K562 (cell line): ENCODE measurements around the gene NRF1. TPM values are rescaled to one million over a fixed set of nuclear protein-coding genes. Genes with fewer than 3 reads are reported as not detected.

ENCODE experiments used
- MYNN ChIP-seq, 2 experiments: sonication (generic); formaldehyde crosslinking in 1 of 2; IDR thresholded peaks; 2 replicates each; pipeline versions ENCODE4 v1.5.0 to v1.6.1; 2016 to 2020; ENCODE audit warnings: antibody characterized with exemption in 1 of 2, missing genetic modification reagents in 1 of 2
- PTBP1 ChIP-seq: fragments of 200-400 bp; formaldehyde crosslinking; IDR thresholded peaks from 2 replicates; pipeline ENCODE4 v1.6.1; 2017; ENCODE audit warnings: low read depth, low read length
- ZNF75A ChIP-seq: fragments of 450-650 bp; formaldehyde crosslinking; IDR thresholded peaks from 2 replicates; pipeline ENCODE4 v1.4.0; 2020; ENCODE audit warnings: mild to moderate bottlenecking
- polyA plus RNA-seq, 8 experiments: library from polyadenylated mRNA; depleted of rRNA in 4 of 8; stranded (reverse) in 5 of 8; unstranded in 3 of 8; fragments of >200 nt; fragmentation: Nextera tagmentation in 2 of 8; fragmentation: Illumina TruSeq in 1 of 8; extraction: Ambion mirVana in 2 of 8; extraction: Trizol in 1 of 8; gene quantifications; 2 replicates each; pipeline versions ENCODE4 v1.2.1 to v1.2.3, GENCODE V29; 2011 to 2014; ENCODE audit warnings: inconsistent platforms in 1 of 8, missing spikeins in 1 of 8
- total RNA-seq, 7 experiments: library from RNA; depleted of rRNA in 6 of 7; stranded (reverse); fragments of >200 nt in 6 of 7; fragmentation: Illumina TruSeq in 2 of 7; extraction: Trizol in 2 of 7; gene quantifications; 2 replicates each; pipeline versions ENCODE4 v1.2.1 to v1.2.3, GENCODE V29; 2011 to 2021; ENCODE audit warnings: low replicate concordance in 1 of 7
- TF ChIP-seq, protein P1 (sequence below): fragments of 450-650 bp; IDR thresholded peaks from 2 replicates; pipeline ENCODE4 v1.6.1; 2017; ENCODE audit warnings: antibody characterized with exemption, mild to moderate bottlenecking
- TF ChIP-seq, protein P2 (sequence below): sonication (generic); formaldehyde crosslinking; IDR thresholded peaks from 2 replicates; pipeline ENCODE4 v1.8.0; 2023; ENCODE audit warnings: mild to moderate bottlenecking, missing genetic modification reagents
- TF ChIP-seq, protein P3 (sequence below): fragments of 250-450 bp; sonication (Bioruptor Pico); IDR thresholded peaks from 2 replicates; pipeline ENCODE4 v1.4.0; 2020; ENCODE audit warnings: mild to moderate bottlenecking, moderate library complexity
- TF ChIP-seq, protein P4 (sequence below): fragments of 250-450 bp; sonication (Bioruptor Pico); IDR thresholded peaks from 2 replicates; pipeline ENCODE4 v1.5.0; 2020; ENCODE audit warnings: mild to moderate bottlenecking, borderline replicate concordance
- TF ChIP-seq, protein P5 (sequence below): sonication (generic); formaldehyde crosslinking; IDR thresholded peaks from 2 replicates; pipeline ENCODE4 v1.8.1; 2022; ENCODE audit warnings: missing genetic modification reagents

Gene NRF1
- total and polyA plus RNA-seq, 9 of the 15 experiments (the other 6 are each of a cell fraction or from before 2014, with no cell fraction given), result 8.6 to 28.8 (median 20.3) TPM

DNA sequence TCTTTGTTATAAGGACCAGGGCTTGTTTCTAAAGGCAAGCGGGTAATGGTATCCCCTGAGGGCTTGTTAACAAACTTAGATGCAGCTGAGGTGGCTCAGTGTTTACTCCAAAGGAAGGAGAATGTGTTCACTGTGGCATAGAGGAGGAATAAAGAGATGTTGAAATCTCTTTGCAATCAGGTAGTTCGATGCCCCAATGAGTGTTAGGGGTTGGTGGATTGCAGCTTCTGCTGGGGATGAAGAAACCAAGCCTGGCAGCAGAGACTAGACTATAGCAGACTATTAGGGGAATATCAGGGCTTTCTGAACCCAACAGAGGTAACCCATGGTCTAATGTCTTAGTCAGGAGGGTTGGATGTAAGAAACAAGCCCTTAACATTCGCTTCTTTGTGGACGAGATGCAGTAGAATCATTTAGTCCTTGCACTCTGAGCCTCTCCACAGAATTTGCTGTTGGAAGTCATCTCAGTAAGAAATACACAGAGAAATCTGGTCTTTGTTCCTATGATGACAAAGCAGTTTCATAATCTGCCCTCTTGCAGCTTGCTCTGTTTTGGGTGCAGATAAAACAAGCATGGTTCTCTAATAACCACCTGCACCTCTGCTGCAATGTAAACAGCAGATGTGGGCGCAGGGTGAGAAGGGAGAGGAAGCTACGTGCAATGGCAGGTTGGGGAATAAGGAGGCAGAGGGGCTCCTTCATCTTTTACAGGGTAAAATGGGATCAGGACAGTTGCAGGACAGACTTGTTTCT is 108.6 kb downstream of the NRF1 start (continued):
- TF ChIP-seq, protein P1, sequence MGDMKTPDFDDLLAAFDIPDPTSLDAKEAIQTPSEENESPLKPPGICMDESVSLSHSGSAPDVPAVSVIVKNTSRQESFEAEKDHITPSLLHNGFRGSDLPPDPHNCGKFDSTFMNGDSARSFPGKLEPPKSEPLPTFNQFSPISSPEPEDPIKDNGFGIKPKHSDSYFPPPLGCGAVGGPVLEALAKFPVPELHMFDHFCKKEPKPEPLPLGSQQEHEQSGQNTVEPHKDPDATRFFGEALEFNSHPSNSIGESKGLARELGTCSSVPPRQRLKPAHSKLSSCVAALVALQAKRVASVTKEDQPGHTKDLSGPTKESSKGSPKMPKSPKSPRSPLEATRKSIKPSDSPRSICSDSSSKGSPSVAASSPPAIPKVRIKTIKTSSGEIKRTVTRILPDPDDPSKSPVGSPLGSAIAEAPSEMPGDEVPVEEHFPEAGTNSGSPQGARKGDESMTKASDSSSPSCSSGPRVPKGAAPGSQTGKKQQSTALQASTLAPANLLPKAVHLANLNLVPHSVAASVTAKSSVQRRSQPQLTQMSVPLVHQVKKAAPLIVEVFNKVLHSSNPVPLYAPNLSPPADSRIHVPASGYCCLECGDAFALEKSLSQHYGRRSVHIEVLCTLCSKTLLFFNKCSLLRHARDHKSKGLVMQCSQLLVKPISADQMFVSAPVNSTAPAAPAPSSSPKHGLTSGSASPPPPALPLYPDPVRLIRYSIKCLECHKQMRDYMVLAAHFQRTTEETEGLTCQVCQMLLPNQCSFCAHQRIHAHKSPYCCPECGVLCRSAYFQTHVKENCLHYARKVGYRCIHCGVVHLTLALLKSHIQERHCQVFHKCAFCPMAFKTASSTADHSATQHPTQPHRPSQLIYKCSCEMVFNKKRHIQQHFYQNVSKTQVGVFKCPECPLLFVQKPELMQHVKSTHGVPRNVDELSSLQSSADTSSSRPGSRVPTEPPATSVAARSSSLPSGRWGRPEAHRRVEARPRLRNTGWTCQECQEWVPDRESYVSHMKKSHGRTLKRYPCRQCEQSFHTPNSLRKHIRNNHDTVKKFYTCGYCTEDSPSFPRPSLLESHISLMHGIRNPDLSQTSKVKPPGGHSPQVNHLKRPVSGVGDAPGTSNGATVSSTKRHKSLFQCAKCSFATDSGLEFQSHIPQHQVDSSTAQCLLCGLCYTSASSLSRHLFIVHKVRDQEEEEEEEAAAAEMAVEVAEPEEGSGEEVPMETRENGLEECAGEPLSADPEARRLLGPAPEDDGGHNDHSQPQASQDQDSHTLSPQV, result peak; percentile 58; the same call in 1 of the 2 replicates
- TF ChIP-seq, protein P2, sequence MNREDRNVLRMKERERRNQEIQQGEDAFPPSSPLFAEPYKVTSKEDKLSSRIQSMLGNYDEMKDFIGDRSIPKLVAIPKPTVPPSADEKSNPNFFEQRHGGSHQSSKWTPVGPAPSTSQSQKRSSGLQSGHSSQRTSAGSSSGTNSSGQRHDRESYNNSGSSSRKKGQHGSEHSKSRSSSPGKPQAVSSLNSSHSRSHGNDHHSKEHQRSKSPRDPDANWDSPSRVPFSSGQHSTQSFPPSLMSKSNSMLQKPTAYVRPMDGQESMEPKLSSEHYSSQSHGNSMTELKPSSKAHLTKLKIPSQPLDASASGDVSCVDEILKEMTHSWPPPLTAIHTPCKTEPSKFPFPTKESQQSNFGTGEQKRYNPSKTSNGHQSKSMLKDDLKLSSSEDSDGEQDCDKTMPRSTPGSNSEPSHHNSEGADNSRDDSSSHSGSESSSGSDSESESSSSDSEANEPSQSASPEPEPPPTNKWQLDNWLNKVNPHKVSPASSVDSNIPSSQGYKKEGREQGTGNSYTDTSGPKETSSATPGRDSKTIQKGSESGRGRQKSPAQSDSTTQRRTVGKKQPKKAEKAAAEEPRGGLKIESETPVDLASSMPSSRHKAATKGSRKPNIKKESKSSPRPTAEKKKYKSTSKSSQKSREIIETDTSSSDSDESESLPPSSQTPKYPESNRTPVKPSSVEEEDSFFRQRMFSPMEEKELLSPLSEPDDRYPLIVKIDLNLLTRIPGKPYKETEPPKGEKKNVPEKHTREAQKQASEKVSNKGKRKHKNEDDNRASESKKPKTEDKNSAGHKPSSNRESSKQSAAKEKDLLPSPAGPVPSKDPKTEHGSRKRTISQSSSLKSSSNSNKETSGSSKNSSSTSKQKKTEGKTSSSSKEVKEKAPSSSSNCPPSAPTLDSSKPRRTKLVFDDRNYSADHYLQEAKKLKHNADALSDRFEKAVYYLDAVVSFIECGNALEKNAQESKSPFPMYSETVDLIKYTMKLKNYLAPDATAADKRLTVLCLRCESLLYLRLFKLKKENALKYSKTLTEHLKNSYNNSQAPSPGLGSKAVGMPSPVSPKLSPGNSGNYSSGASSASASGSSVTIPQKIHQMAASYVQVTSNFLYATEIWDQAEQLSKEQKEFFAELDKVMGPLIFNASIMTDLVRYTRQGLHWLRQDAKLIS (CRISPR knock-in tag), result no peak; the same call in 1 of the 2 replicates
- TF ChIP-seq ZNF75A (CRISPR knock-in tag), result no peak
- TF ChIP-seq, protein P3, sequence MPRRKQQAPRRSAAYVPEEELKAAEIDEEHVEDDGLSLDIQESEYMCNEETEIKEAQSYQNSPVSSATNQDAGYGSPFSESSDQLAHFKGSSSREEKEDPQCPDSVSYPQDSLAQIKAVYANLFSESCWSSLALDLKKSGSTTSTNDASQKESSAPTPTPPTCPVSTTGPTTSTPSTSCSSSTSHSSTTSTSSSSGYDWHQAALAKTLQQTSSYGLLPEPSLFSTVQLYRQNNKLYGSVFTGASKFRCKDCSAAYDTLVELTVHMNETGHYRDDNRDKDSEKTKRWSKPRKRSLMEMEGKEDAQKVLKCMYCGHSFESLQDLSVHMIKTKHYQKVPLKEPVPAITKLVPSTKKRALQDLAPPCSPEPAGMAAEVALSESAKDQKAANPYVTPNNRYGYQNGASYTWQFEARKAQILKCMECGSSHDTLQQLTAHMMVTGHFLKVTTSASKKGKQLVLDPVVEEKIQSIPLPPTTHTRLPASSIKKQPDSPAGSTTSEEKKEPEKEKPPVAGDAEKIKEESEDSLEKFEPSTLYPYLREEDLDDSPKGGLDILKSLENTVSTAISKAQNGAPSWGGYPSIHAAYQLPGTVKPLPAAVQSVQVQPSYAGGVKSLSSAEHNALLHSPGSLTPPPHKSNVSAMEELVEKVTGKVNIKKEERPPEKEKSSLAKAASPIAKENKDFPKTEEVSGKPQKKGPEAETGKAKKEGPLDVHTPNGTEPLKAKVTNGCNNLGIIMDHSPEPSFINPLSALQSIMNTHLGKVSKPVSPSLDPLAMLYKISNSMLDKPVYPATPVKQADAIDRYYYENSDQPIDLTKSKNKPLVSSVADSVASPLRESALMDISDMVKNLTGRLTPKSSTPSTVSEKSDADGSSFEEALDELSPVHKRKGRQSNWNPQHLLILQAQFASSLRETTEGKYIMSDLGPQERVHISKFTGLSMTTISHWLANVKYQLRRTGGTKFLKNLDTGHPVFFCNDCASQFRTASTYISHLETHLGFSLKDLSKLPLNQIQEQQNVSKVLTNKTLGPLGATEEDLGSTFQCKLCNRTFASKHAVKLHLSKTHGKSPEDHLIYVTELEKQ, result 0 out of 2 replicates have a peak, but pooled peaks have one; percentile 47
- TF ChIP-seq MYNN (IDR thresholded peaks at IDR 0.05), result peak; percentile 89; the same call in 1 of the 2 replicates
- no peak for TF ChIP-seq MYNN (CRISPR knock-in tag; IDR thresholded peaks at IDR 0.05)
- no peak for TF ChIP-seq PTBP1
- TF ChIP-seq, protein P4, sequence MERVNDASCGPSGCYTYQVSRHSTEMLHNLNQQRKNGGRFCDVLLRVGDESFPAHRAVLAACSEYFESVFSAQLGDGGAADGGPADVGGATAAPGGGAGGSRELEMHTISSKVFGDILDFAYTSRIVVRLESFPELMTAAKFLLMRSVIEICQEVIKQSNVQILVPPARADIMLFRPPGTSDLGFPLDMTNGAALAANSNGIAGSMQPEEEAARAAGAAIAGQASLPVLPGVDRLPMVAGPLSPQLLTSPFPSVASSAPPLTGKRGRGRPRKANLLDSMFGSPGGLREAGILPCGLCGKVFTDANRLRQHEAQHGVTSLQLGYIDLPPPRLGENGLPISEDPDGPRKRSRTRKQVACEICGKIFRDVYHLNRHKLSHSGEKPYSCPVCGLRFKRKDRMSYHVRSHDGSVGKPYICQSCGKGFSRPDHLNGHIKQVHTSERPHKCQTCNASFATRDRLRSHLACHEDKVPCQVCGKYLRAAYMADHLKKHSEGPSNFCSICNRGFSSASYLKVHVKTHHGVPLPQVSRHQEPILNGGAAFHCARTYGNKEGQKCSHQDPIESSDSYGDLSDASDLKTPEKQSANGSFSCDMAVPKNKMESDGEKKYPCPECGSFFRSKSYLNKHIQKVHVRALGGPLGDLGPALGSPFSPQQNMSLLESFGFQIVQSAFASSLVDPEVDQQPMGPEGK (CRISPR knock-in tag), result no peak
- TF ChIP-seq, protein P5, sequence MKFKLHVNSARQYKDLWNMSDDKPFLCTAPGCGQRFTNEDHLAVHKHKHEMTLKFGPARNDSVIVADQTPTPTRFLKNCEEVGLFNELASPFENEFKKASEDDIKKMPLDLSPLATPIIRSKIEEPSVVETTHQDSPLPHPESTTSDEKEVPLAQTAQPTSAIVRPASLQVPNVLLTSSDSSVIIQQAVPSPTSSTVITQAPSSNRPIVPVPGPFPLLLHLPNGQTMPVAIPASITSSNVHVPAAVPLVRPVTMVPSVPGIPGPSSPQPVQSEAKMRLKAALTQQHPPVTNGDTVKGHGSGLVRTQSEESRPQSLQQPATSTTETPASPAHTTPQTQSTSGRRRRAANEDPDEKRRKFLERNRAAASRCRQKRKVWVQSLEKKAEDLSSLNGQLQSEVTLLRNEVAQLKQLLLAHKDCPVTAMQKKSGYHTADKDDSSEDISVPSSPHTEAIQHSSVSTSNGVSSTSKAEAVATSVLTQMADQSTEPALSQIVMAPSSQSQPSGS (CRISPR knock-in tag), result no peak
